ENCODE results near the gene MYO3B.
"Not testable (repeated sequence)": the region's sequence is repeated elsewhere in the genome, so short reads cannot be mapped to it uniquely, and the experiment has no call there.

Gene MYO3B

GRCh38 chr2:170647741-170648436, 469.9 kb downstream of the MYO3B start:
- no peak for DNase-seq (ENCODE audit: low read depth)

GRCh38 chr2:170651624-170652325, 473.8 kb downstream of the MYO3B start:
- no peak for DNase-seq (ENCODE audit: low read depth)

DNA sequence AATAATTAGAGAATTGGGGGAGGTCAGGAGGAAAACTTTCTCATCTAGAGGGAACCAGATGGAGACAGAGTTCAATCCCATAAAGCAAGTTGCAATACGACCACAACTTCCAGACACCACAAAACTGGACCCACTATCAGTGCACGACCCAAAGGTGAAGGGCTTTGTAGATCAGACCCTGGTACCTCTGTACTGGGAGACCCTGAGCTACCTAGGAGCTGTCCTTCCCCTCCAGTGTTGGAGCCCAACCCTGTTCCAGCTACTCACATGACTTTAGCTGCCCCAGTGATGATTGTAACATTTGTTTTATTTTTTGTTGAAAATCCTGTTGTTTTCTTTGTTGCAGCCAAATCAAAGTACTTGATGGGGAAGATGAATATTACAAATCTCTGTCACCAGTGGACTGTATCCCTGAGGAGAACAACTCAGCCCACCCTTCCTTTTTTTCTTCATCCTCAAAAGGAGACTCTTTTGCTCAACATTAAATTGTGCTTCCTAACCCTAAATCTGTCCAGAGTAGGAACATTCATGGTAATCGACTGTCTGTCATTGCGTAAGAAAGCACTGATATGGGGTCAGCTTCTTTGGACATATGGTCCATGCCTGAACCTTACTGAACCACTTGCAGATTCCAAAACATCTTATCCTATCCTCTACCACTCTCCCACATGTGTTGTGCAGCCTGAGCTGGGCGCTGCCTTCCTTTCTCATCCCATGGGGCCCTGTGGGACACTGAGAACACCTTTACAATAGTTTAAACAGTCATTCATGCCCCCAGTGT, 474.9 kb downstream of the MYO3B start:
- no peak for DNase-seq (ENCODE audit: low read depth)

DNA sequence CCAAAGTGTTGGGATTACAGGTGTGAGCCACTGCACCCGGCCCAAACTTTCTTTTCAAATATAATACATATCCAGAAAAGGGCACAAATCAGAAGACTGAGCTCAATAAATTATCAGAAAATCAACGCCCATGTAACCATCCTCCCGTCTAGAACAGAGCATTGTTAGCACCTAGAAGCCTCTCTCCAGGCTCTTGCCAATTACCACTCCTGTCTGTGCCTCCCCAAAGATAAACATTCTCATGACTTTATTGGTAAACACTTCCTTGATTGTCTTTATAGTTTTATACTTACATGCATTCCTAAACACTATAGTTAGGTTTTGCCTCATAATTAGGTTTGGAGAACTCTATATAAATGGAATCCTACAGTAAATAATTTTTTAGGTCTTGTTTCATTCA, 478.7 kb downstream of the MYO3B start:
- no peak for DNase-seq (ENCODE audit: low read depth)

- peak; percentile 11 for DNase-seq (ENCODE audit: low read depth)
Measured at GRCh38 chr2:170660409-170660808, 482.5 kb downstream of the MYO3B start.

DNA sequence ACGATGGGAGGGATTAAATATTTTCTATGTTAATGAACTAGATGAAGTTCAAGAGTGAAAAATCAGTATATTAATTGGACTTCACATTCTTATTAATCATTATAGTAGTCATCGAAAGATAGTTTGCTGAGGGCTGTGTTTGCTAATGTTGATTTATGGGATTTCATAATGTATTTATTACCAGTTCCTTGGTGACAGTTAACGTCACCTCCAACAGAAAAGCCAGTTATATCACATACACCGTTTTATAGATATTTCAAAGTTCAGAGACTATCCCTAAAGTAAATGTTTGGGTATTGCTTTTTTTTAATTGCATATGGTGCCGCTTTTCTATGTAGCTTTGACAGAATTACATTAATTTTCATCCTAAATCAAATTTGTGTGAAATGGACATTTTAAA, 487.8 kb downstream of the MYO3B start:
- no peak for DNase-seq (ENCODE audit: low read depth)

- no peak for DNase-seq (ENCODE audit: low read depth)
Measured at GRCh38 chr2:170669909-170670308, 492.0 kb downstream of the MYO3B start.

DNA sequence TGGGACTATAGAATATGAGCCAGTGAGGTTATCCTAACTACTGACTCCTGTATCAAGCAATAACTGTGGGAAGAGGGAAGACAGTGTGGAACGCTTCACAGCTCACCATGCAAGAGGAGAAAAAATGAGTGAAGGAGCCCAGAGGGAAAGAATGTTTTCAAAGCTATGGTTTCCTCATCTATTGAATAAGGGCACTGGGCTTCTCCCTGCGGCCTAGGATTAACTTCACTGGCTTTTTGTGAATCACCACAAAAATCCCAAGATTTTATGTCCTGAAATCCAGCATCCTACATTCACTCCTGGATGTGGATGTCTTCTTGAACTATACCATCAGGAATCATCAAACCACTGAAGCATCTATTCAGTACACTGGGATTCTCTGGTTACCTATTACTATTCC, 492.7 kb downstream of the MYO3B start:
- DNase-seq (ENCODE audit: low read depth): no peak

- no peak for DNase-seq (ENCODE audit: low read depth)
Measured at GRCh38 chr2:170671079-170671478, 493.1 kb downstream of the MYO3B start.

- DNase-seq (ENCODE audit: low read depth): not testable (repeated sequence)
Measured at GRCh38 chr2:170674282-170674681, 496.3 kb downstream of the MYO3B start.

- DNase-seq (ENCODE audit: low read depth): no peak
Measured at GRCh38 chr2:170675701-170676100, 497.8 kb downstream of the MYO3B start.

DNA sequence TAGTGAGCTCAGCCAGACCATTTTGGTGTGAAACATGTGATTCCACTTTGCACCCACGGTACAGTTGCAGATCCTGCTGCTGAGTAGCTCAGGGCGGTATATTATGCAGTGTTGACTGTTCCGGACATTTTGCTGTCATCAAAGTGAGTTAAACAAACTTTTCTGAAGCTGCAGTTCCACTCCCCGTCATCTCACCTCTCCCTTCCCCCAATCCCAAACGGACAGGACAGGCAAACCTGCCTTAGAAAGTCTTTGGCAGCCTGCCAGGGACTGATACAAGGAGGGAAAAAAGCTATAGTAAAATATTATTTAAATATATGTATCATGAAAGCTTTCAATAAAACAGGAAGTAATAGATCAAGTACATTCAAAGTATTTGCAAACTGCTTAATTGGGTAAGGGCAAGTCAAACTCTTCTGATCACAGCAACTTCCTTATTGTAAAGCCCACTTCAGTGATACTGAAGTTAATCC, 501.7 kb downstream of the MYO3B start:
- no peak for DNase-seq (ENCODE audit: low read depth)

- DNase-seq (ENCODE audit: low read depth): no peak
Measured at GRCh38 chr2:170680172-170680941, 502.4 kb downstream of the MYO3B start.

DNA sequence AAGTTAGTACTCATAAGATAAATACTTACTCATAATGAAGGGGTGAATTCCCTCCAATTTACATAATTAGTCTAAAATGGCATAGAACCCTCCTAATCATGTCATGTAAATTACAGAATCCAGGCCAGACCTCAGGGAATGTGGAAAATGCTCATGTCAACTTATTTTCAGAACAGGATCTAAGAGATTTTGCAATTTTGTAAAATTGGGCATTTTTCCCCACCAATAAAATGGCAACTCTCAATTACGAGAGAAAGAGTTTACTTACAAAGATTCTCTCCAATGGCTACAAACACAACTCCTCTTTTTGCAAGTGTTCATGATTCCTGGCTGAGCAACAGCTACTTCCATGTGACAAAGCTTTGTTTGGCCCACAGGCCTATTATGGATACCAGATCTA, 503.4 kb downstream of the MYO3B start:
- DNase-seq (ENCODE audit: low read depth): no peak

GRCh38 chr2:170685591-170685990, 507.6 kb downstream of the MYO3B start:
- DNase-seq (ENCODE audit: low read depth): no peak

GRCh38 chr2:170689481-170689880, 511.5 kb downstream of the MYO3B start:
- no peak for DNase-seq (ENCODE audit: low read depth)

DNA sequence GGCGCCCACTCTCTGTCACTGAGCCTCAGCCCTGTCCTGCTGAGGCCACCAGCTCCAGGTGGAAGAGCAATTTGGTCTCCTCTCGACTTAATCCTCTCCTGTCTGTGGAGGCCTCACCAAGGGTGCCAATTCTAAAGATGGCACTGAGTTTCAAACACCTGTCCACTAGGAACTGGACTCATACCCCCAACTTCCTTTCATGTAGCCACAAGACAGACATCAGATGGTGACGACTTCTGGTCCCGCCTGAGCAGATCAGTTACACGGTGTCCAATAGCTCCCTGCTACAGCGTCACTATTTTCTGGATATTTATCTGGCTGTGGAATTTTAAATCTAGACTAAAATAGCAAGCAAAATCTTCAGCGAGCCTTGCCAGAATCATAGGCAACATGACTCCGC, 512.7 kb downstream of the MYO3B start:
- DNase-seq (ENCODE audit: low read depth): no peak

GRCh38 chr2:170694316-170694715, 516.4 kb downstream of the MYO3B start:
- no peak for DNase-seq (ENCODE audit: low read depth)

DNA sequence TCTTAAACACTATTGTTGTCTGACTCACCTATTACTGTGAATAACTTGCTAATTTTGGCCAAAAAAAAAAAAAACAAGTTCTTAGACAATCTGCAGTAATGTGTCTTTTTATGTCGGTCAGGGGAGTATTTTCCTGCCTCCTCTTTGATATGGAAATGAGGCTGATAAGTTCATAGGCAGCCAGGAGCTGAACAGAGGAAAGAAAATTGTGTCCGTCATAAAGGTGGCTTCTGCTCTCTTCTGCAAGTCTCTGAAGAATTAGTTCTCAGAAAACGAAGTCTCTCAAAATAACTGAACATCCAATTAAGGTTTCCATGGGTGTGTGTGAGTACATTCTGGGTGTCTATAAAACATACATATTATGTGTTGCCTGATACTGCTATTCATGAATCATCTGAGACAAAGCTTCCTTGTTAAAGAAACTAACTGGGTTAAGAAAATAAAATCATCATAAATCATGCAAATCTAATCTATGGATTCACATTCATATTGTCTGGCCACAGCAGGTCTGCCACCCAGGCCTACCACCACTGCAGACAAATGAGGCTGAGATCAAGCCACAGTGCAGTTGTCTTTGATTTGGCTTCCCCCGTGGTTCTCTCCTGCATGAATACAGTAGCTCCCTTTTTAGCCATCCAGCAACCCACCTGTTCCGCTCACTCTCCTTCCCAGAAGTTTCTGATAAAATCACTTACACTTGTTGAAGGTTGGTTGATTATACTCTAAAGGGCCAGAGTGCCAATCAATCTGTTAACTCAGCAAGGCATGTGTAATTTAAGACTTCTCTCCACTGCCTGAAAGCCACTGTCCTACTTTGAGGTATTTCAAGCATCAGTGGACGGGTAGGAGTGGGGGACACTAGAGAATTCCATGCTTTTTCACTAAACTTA, 517.8 kb downstream of the MYO3B start:
- DNase-seq (ENCODE audit: low read depth): no peak

DNA sequence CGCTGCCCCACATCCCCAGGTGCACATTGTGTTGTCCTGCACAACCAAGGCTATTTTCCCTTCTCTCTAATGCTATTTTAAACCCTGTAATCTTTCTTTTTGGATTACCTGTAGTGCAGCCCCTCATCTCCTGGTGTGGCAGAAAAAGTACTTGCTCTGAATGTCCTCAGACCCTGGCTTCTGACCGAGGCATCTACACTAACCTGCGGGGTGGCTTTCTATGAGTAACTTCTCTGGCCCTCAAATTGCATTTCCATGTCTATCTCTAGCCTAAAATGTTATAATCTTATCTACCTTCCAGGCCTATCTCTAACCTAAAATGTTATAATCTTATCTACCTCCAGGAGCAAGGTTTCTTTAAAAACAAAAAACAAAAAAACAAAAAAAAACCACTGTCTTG, 519.0 kb downstream of the MYO3B start:
- DNase-seq (ENCODE audit: low read depth): no peak

DNA sequence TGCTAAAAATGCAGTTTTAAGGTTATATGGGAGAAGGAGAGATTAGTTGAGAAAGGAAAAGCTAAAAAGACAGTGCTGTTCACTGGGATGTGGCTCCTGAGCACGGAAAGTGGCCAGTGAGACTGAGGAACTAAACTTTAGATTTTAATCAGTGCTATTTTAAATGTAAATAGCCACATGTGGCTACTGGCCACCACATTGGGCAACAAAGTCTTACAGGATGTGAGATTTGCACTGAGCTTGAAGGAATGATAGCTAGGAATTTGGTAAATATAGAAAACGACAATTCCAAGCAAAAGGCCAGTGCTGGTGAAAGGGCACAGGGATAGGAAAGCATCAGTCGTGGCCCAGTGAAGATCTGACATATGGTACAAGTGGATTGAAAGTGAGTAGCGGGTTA, 523.1 kb downstream of the MYO3B start:
- DNase-seq (ENCODE audit: low read depth): no peak
